ENCODE measurements around the gene REC8.
A peak's percentile ranks its signal among the peaks of the same experiment; 100 is the strongest.

REC8 gene

GRCh38 chr14:24145219-24145618 is 26.7 kb upstream of the REC8 start:
- TF ChIP-seq GABPA (IDR thresholded peaks at IDR 0.05; ENCODE audit: low read depth) (no peak), POLR2AphosphoS5 (IDR thresholded peaks at IDR 0.05; ENCODE audit: low read depth) (no peak), SPI1 (IDR thresholded peaks at IDR 0.05; ENCODE audit: borderline replicate concordance, low read depth) (no peak), CTCF (IDR thresholded peaks at IDR 0.05; ENCODE audit: insufficient read depth, low read length) (no peak)
- TF ChIP-seq, protein P1, sequence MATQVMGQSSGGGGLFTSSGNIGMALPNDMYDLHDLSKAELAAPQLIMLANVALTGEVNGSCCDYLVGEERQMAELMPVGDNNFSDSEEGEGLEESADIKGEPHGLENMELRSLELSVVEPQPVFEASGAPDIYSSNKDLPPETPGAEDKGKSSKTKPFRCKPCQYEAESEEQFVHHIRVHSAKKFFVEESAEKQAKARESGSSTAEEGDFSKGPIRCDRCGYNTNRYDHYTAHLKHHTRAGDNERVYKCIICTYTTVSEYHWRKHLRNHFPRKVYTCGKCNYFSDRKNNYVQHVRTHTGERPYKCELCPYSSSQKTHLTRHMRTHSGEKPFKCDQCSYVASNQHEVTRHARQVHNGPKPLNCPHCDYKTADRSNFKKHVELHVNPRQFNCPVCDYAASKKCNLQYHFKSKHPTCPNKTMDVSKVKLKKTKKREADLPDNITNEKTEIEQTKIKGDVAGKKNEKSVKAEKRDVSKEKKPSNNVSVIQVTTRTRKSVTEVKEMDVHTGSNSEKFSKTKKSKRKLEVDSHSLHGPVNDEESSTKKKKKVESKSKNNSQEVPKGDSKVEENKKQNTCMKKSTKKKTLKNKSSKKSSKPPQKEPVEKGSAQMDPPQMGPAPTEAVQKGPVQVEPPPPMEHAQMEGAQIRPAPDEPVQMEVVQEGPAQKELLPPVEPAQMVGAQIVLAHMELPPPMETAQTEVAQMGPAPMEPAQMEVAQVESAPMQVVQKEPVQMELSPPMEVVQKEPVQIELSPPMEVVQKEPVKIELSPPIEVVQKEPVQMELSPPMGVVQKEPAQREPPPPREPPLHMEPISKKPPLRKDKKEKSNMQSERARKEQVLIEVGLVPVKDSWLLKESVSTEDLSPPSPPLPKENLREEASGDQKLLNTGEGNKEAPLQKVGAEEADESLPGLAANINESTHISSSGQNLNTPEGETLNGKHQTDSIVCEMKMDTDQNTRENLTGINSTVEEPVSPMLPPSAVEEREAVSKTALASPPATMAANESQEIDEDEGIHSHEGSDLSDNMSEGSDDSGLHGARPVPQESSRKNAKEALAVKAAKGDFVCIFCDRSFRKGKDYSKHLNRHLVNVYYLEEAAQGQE (IDR thresholded peaks at IDR 0.05; ENCODE audit: insufficient replicate concordance, low read depth), result no peak
- Histone ChIP-seq H3K27ac (replicated peaks) (no peak overlapping the region), H3K4me3 (replicated peaks; ENCODE audit: insufficient read depth, low read length) (peak overlapping the region; percentile 96), H3K27me3 (ENCODE audit: insufficient read depth, poor library complexity, severe bottlenecking) (no peaks in the 10 kb centered on the region)
- DNase-seq (ENCODE audit: low read depth in 1 of 2, low spot score in 1 of 2), result no peak

GRCh38 chr14:24145690-24146452 is 26.0 kb upstream of the REC8 start:
- H3K27ac ChIP-seq (replicated peaks), result peak overlapping the region; percentile 72
- peak overlapping the region; percentile 96 for H3K4me3 ChIP-seq (replicated peaks; ENCODE audit: insufficient read depth, low read length)
- no peaks in the 10 kb centered on the region for H3K27me3 ChIP-seq (ENCODE audit: insufficient read depth, poor library complexity, severe bottlenecking)
- TF ChIP-seq SPI1 (IDR thresholded peaks at IDR 0.05; ENCODE audit: borderline replicate concordance, low read depth) (no peak), GABPA (IDR thresholded peaks at IDR 0.05; ENCODE audit: low read depth) (no peak), POLR2AphosphoS5 (IDR thresholded peaks at IDR 0.05; ENCODE audit: low read depth) (no peak), CTCF (IDR thresholded peaks at IDR 0.05; ENCODE audit: insufficient read depth, low read length) (no peak)
- TF ChIP-seq, protein P1 (IDR thresholded peaks at IDR 0.05; ENCODE audit: insufficient replicate concordance, low read depth), result no peak
- DNase-seq (ENCODE audit: low read depth in 1 of 2, low spot score in 1 of 2), result peak in 1 of 2 experiments; percentile 33

DNA sequence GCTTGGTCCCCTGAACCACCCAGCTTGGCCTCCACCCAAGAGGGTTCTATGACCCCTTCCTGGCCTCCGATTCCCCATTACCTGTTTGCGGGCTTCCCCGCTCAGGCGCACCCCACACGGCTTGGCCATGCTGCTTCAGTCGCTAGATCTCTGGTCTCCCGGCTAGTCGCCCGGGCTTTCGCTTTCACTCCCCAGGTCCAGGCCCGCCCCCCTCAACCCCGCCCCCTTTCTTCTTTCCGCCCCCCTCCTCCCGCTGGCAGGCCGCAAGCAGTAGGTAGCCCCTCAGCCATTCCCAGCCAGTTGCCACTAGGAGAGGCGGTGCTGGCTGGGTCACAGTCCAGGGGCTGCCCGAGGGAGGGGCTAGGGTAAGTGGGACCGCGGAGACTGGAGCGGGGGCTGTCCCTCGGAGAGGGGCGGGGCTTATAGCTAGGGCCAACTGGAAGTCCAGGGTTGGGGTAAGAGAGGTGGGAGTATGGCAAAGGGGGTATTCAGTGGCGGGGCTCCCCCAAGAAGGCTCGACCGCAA is 25.4 kb upstream of the REC8 start, which contains the start of gene PSME2:
PSME2 (minus strand) TSS at position 158 of the 525 bp plus-strand sequence; CDS start at position 129, 29 bp downstream.
- DNase-seq (ENCODE audit: low read depth in 1 of 2, low spot score in 1 of 2), result peak; percentile 90 to 93
- Histone ChIP-seq H3K27ac (replicated peaks) (peak within 1 kb of the TSS; percentile 72), H3K4me3 (replicated peaks; ENCODE audit: insufficient read depth, low read length) (peak within 1 kb of the TSS; percentile 96), H3K27me3 (ENCODE audit: insufficient read depth, poor library complexity, severe bottlenecking) (no peaks in the 10 kb centered on the region)
- TF ChIP-seq, protein P1 (IDR thresholded peaks at IDR 0.05; ENCODE audit: insufficient replicate concordance, low read depth), result no peak
- TF ChIP-seq SPI1 (IDR thresholded peaks at IDR 0.05; ENCODE audit: borderline replicate concordance, low read depth), result no peak
- TF ChIP-seq POLR2AphosphoS5 (IDR thresholded peaks at IDR 0.05; ENCODE audit: low read depth), result peak; percentile 26; the same call in 1 of the 2 replicates
- TF ChIP-seq GABPA (IDR thresholded peaks at IDR 0.05; ENCODE audit: low read depth), result no peak
- no peak for TF ChIP-seq CTCF (IDR thresholded peaks at IDR 0.05; ENCODE audit: insufficient read depth, low read length)

Data from HL-60 (cell line).